Choroid plexus epithelial cell (primary cell): ENCODE measurements around the gene SPX.

Source experiments
- DNase-seq: peaks from one replicate; pipeline ENCODE4 v3.0.0-alpha.2; 2010; ENCODE audit warnings: low read depth
- H3K4me3 ChIP-seq: 2 replicates; pipeline ENCODE4 v1.5.1; 2011; ENCODE audit warnings: low read depth, mild to moderate bottlenecking, control low read depth, low read length, moderate library complexity
- CTCF ChIP-seq: conservative IDR thresholded peaks from 2 replicates; pipeline ENCODE4 v1.5.1; 2011; ENCODE audit warnings: low read depth, mild to moderate bottlenecking, control low read depth, inconsistent platforms, low read length, moderate library complexity

The SPX gene

DNA sequence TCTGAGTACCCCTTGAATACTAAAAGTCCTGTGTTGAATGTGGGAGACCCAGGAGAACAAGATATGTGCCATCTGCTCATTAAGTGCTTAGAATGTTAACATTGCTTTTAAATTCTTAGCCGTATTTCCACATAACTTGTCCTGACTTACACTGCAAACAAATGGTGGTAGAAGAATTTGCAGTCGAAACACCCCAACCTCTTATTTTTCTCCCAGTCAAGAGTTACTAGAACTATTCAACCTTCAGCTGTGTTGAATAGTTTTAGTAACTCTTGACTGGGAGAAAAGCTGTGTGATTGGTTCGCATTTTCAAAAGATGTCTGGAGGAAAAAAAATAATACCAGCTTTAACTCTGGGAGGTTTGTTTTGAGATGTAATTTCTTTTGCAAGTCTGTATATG is 7.6 kb upstream of the SPX start:
- H3K4me3 ChIP-seq = no peak overlapping the region
- no peak for TF ChIP-seq CTCF
- no peak for DNase-seq

DNA sequence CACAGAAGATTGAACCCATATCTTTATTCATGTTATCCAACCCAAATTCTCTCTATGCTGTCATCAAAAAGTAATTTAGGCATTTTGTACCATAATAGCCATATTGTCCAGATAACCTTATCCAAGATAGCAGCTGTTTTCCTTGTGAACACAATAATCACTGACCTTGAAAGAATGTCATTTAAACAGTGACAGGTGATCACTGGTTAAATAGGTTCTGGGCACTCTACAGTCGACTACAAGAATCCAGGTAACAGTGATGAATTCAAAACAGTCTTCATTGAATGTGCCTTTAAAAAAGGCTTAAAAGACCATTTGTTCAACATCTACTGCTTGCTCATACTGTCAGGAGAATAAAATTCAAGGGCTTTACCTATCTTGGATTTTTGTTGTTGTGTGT is 4.6 kb upstream of the SPX start:
- TF ChIP-seq CTCF = no peak

DNA sequence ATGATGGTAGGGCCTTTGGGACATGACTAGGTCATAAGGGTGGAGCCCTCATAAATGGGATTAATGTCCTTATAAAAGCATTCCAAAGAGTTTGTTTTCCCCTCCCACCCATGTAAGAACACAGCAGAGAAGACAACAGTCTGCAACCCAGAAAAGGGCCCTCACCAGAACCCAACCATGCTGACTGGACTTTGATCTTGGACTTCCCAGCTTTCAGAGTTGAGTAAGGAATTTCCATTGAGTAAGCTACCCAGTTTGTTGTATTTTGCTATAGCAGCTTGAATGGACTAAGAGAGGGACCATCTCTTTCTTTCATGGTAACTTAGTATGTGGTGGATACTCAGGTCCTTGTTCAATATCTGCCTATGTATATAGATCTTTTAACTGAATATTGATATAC is 2.9 kb upstream of the SPX start:
- no peak overlapping the region for H3K4me3 ChIP-seq
- no peak for TF ChIP-seq CTCF
- DNase-seq = no peak

More for the DNA sequence above, 4.6 kb upstream of the SPX start:
- no peak overlapping the region for H3K4me3 ChIP-seq
- no peak for DNase-seq

DNA sequence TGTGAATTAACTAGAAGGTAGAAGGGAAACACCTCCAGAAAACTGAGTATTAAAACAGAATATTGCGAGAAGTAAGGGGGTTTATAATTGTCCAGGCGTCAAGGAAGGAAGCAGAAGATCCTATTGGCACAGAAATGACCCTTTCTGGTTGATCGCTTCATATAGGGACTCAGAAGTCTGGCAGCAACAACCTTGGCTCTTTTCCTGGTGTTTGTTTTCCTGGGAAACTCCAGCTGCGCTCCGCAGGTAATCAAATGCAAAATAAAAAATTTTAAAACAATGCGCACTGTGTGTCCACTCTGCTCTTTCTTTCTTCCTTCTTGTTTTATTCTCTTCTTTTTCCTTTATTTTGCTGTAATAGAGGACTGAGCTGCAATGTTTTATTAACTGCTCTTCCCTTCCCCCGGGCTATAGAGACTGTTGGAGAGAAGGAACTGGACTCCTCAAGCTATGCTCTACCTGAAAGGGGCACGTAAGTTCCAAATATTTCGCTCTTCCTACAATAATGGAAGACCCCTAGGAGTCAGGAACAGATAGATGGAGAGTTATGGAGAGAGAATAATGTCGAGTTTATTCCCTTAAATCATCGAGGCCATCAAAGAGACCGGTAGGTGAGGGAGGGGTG is 737 bp downstream of the SPX start:
- no peak for TF ChIP-seq CTCF
- peak; percentile 11 for DNase-seq
- peak overlapping the region; percentile 69 for H3K4me3 ChIP-seq

DNA sequence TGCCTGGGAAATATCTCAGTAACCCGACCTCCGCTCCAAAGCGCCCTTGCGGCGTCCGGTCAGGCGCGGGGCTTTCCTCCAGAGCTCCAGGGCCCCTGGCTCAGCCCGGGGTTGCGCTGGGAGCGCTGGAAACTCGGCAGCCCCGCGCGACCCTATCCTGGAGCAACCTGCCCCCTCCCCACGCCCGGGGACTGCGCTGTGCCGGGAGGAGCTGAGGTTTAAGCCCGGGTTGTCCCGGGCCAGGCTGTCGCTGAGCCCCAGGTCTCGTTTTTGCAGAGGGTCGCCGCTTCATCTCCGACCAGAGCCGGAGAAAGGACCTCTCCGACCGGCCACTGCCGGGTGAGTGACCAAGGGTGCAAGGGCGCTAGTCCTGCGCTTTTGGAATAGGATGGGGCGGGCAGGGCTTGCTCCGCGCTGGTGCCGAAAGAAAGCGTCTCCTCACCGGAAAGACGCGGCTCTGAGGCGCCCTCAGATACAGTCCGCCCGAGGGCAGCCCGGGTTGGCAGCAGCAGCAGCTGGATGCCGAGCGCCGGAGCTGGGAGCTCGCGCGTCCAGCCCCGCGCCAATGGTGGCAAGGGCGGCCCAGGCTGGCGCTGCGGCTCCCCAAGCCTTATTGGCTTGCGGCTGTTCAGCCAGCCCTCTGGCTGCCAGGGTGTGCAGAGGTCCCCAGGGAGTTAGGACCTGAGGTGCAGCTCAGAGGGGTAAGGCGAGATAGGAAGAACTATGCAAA is 1.5 kb downstream of the SPX start:
- TF ChIP-seq CTCF = no peak
- peak; percentile 48 for DNase-seq
- peak overlapping the region; percentile 69 for H3K4me3 ChIP-seq

GRCh38 chr12:21528953-21529352 is 2.9 kb downstream of the SPX start:
- no peak for TF ChIP-seq CTCF
- H3K4me3 ChIP-seq = no peak overlapping the region
- peak; percentile 75 for DNase-seq

GRCh38 chr12:21529456-21529855 is 3.4 kb downstream of the SPX start:
- TF ChIP-seq CTCF = no peak
- H3K4me3 ChIP-seq = no peak overlapping the region
- no peak for DNase-seq
